K562 (cell line): ENCODE measurements around the gene USP14. TPM values are rescaled to one million over a fixed set of nuclear protein-coding genes. Genes with fewer than 3 reads are reported as not detected.

Source experiments
- FOXA1 ChIP-seq: fragments of 450-650 bp; IDR thresholded peaks from 2 replicates; pipeline ENCODE4 v1.6.1; 2016; ENCODE audit warnings: mild to moderate bottlenecking, borderline replicate concordance
- FOXP4 ChIP-seq: sonication (generic); formaldehyde crosslinking; IDR thresholded peaks from 2 replicates; pipeline ENCODE4 v1.8.0; 2022; ENCODE audit warnings: mild to moderate bottlenecking, missing genetic modification reagents, borderline replicate concordance
- GTF2E2 ChIP-seq: fragments of 200-800 bp; sonication (Bioruptor generic); IDR thresholded peaks from 2 replicates; pipeline ENCODE4 v1.6.1; 2016; ENCODE audit warnings: missing genetic modification characterization, missing compliant biosample characterization
- GTF3C2 ChIP-seq: IDR thresholded peaks from 3 replicates; pipeline ENCODE4 v1.6.1; 2011; ENCODE audit warnings: borderline replicate concordance, mild to moderate bottlenecking, moderate library complexity; ENCODE audit not compliant: insufficient read length; ENCODE audit errors: extremely low read depth
- MCM7 ChIP-seq, 2 experiments: fragments of 450-650 bp; IDR thresholded peaks; 2 replicates each; pipeline ENCODE4 v1.6.1; 2016 to 2018
- MXI1 ChIP-seq: IDR thresholded peaks from 2 replicates; pipeline ENCODE4 v1.6.1; 2011; ENCODE audit warnings: low read depth, mild to moderate bottlenecking, improper control_type of control experiment, low read length
- SAFB2 ChIP-seq: fragments of 200-400 bp; formaldehyde crosslinking; IDR thresholded peaks from 2 replicates; pipeline ENCODE4 v1.6.1; 2018; ENCODE audit warnings: borderline replicate concordance, low read length, low read depth, moderate library complexity; ENCODE audit not compliant: severe bottlenecking
- SRSF7 ChIP-seq: fragments of 200-400 bp; formaldehyde crosslinking; optimal IDR thresholded peaks from 2 replicates; pipeline ENCODE3; 2017; ENCODE audit warnings: mild to moderate bottlenecking, low read depth, low read length
- TAL1 ChIP-seq: fragments of 450-650 bp; IDR thresholded peaks from 2 replicates; pipeline ENCODE4 v1.6.1; 2016; ENCODE audit warnings: mild to moderate bottlenecking
- ZFP36 ChIP-seq: fragments of 150-350 bp; IDR thresholded peaks from 2 replicates; pipeline ENCODE4 v1.6.1; 2018; ENCODE audit warnings: low read length, low read depth; ENCODE audit not compliant: partially characterized antibody
- ZNF639 ChIP-seq, 2 experiments: fragments of 200-800 bp in 1 of 2; sonication (Bioruptor generic) in 1 of 2; sonication (generic) in 1 of 2; formaldehyde crosslinking in 1 of 2; IDR thresholded peaks in 1 of 2; conservative IDR thresholded peaks in 1 of 2; 2 replicates each; pipeline versions ENCODE4 v1.5.0 to v1.6.1; 2016 to 2020; ENCODE audit warnings: missing compliant biosample characterization in 1 of 2, missing genetic modification characterization in 1 of 2, missing genetic modification reagents in 1 of 2
- ZNF644 ChIP-seq: fragments of 200-800 bp; sonication (Bioruptor generic); IDR thresholded peaks from 2 replicates; pipeline ENCODE4 v1.6.1; 2016; ENCODE audit warnings: low read depth, missing genetic modification characterization, missing compliant biosample characterization
- polyA plus RNA-seq, 8 experiments: library from polyadenylated mRNA; depleted of rRNA in 4 of 8; stranded (reverse) in 5 of 8; unstranded in 3 of 8; fragments of >200 nt; fragmentation: Nextera tagmentation in 2 of 8; fragmentation: Illumina TruSeq in 1 of 8; extraction: Ambion mirVana in 2 of 8; extraction: Trizol in 1 of 8; gene quantifications; 2 replicates each; pipeline versions ENCODE4 v1.2.1 to v1.2.3, GENCODE V29; 2011 to 2014; ENCODE audit warnings: inconsistent platforms in 1 of 8, missing spikeins in 1 of 8
- total RNA-seq, 7 experiments: library from RNA; depleted of rRNA in 6 of 7; stranded (reverse); fragments of >200 nt in 6 of 7; fragmentation: Illumina TruSeq in 2 of 7; extraction: Trizol in 2 of 7; gene quantifications; 2 replicates each; pipeline versions ENCODE4 v1.2.1 to v1.2.3, GENCODE V29; 2011 to 2021; ENCODE audit warnings: low replicate concordance in 1 of 7
- TF ChIP-seq, protein P1 (sequence below): IDR thresholded peaks from 2 replicates; pipeline ENCODE4 v1.6.1; 2011; ENCODE audit warnings: borderline replicate concordance, low read depth, mild to moderate bottlenecking, moderate library complexity, low read length; ENCODE audit not compliant: insufficient read depth, poor library complexity, severe bottlenecking
- TF ChIP-seq, protein P2 (sequence below): IDR thresholded peaks from 3 replicates; pipeline ENCODE4 v1.6.1; 2011; ENCODE audit warnings: borderline replicate concordance, mild to moderate bottlenecking; ENCODE audit not compliant: insufficient read length, insufficient read depth
- TF ChIP-seq, protein P3 (sequence below): fragments of 250-450 bp; sonication (Bioruptor Pico); IDR thresholded peaks from 2 replicates; pipeline ENCODE4 v1.8.0; 2021; ENCODE audit warnings: moderate library complexity, mild to moderate bottlenecking, inconsistent platforms

Gene USP14
- total and polyA plus RNA-seq, 9 of the 15 experiments (the other 6 are each of a cell fraction or from before 2014, with no cell fraction given) = 18.7 to 129 (median 40.3) TPM

DNA sequence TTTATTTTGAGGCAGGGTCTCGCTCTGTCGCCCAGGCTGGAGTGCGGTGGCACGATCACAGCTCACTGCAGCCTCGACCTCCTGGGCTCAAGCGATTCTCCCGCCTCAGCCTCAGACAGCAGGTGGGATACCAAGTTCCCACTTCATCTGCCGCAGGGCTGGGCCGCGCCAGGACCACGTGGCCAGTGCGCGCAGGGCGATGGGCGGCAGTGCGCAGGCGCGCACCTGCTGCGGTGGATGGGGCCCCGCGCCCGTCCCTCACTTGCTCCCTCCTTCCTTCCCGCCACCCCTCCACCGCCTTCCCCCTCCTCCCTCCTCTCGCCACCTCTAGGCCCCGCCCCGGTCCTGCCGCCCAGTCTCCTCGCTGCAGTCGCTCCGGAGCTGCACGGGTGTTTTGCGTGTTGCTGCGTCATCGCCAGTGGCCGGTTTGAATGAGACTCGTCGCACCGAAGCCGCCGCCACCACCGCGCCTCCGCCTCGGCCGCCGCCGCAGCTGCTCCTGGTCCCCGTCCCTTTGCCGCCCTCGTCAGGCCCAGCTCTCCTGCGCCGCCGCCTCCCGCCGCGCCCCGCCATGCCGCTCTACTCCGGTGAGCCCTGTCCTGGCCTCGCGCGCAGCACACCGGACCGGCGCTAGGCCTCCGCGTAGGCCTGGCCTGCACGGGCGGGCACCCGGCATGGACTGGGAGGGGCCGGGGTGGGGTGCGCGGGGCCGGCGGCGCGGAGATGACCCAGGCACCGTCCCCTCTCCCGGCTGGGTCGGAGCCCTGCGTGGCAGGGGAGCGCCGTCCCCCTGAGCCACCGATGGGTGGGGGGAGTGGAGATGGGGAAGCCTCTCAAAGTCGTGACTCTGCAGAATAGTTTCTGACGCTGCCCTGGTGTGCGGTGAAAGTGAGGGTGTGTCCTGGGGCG lies at the start of gene USP14 (continued):
- TF ChIP-seq GTF3C2 (no peak), MXI1 (0 out of 2 replicates have a peak, but pooled peaks have one; percentile 11), TAL1 (no peak), ZFP36 (no peak), SAFB2 (no peak), GTF2E2 (tag) (no peak), ZNF644 (no peak; the same call in 1 of the 2 replicates), ZNF639 (CRISPR knock-in tag; conservative IDR thresholded peaks at IDR 0.05 in 1 of 2, IDR thresholded peaks at IDR 0.05 in 1 of 2) (peak in 1 of 2 experiments; percentile 94; a peak in 3 of 4 replicates), FOXP4 (peak; percentile 97), FOXA1 (no peak), SRSF7 (no peak), MCM7 (IDR thresholded peaks at IDR 0.05) (no peak)
- TF ChIP-seq, protein P1, sequence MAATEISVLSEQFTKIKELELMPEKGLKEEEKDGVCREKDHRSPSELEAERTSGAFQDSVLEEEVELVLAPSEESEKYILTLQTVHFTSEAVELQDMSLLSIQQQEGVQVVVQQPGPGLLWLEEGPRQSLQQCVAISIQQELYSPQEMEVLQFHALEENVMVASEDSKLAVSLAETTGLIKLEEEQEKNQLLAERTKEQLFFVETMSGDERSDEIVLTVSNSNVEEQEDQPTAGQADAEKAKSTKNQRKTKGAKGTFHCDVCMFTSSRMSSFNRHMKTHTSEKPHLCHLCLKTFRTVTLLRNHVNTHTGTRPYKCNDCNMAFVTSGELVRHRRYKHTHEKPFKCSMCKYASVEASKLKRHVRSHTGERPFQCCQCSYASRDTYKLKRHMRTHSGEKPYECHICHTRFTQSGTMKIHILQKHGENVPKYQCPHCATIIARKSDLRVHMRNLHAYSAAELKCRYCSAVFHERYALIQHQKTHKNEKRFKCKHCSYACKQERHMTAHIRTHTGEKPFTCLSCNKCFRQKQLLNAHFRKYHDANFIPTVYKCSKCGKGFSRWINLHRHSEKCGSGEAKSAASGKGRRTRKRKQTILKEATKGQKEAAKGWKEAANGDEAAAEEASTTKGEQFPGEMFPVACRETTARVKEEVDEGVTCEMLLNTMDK = peak; percentile 14
- TF ChIP-seq, protein P2, sequence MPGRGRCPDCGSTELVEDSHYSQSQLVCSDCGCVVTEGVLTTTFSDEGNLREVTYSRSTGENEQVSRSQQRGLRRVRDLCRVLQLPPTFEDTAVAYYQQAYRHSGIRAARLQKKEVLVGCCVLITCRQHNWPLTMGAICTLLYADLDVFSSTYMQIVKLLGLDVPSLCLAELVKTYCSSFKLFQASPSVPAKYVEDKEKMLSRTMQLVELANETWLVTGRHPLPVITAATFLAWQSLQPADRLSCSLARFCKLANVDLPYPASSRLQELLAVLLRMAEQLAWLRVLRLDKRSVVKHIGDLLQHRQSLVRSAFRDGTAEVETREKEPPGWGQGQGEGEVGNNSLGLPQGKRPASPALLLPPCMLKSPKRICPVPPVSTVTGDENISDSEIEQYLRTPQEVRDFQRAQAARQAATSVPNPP = no peak
- TF ChIP-seq, protein P3, sequence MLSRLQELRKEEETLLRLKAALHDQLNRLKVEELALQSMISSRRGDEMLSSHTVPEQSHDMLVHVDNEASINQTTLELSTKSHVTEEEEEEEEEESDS (CRISPR knock-in tag) = no peak
